VCaP (cell line): ENCODE data around the gene GRIK4.

Source experiments
- H3K27ac ChIP-seq: fragments of 450-650 bp; 2 replicates; pipeline ENCODE4 v1.5.1; 2017
- TF ChIP-seq, protein P1 (sequence below): fragments of 450-650 bp; conservative IDR thresholded peaks from 2 replicates; pipeline ENCODE4 v1.5.1; 2017; ENCODE audit warnings: mild to moderate bottlenecking, moderate library complexity

The GRIK4 gene, protein sequence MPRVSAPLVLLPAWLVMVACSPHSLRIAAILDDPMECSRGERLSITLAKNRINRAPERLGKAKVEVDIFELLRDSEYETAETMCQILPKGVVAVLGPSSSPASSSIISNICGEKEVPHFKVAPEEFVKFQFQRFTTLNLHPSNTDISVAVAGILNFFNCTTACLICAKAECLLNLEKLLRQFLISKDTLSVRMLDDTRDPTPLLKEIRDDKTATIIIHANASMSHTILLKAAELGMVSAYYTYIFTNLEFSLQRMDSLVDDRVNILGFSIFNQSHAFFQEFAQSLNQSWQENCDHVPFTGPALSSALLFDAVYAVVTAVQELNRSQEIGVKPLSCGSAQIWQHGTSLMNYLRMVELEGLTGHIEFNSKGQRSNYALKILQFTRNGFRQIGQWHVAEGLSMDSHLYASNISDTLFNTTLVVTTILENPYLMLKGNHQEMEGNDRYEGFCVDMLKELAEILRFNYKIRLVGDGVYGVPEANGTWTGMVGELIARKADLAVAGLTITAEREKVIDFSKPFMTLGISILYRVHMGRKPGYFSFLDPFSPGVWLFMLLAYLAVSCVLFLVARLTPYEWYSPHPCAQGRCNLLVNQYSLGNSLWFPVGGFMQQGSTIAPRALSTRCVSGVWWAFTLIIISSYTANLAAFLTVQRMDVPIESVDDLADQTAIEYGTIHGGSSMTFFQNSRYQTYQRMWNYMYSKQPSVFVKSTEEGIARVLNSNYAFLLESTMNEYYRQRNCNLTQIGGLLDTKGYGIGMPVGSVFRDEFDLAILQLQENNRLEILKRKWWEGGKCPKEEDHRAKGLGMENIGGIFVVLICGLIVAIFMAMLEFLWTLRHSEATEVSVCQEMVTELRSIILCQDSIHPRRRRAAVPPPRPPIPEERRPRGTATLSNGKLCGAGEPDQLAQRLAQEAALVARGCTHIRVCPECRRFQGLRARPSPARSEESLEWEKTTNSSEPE

DNA sequence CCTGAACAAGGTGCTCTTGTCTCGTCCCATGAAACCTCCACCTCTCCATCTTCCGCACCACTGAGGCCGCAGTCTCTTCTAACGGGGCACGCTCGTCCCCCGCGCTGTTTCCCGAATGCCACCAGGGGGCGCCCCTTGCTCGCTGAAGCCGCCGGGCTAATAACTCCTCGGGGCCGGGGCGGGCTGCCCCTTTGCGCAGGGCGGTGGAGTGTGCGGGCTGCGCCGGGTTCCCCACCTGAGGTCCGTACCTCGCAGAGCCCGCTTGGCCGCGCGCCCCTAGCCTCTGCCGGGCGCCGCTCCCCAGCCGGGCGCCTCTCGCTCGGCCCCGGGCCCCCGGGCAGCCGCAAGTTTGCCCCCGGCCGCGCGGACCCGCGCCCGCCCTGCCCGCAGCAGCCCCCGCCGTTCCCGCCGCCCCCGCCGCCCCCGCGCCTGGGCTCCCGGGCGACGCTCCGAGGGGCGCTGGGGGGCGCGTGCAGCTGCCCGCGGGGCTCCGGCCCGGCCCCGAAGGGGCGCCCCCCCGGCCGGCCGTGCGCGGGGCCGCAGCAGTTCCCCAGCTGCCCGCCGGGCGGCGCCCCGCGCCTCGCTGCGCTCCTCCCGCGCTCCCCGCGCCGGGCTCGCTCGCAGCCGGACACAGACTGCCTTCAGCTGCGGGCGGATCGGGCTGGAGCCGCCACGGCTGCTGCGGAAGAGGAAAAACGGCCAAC lies at the start of gene GRIK4:
Gene GRIK4, plus strand, starts transcription at position 633 of the 704 bp plus-strand sequence. CDS start 148,571 bp downstream, outside the sequence.
- TF ChIP-seq, protein P1, sequence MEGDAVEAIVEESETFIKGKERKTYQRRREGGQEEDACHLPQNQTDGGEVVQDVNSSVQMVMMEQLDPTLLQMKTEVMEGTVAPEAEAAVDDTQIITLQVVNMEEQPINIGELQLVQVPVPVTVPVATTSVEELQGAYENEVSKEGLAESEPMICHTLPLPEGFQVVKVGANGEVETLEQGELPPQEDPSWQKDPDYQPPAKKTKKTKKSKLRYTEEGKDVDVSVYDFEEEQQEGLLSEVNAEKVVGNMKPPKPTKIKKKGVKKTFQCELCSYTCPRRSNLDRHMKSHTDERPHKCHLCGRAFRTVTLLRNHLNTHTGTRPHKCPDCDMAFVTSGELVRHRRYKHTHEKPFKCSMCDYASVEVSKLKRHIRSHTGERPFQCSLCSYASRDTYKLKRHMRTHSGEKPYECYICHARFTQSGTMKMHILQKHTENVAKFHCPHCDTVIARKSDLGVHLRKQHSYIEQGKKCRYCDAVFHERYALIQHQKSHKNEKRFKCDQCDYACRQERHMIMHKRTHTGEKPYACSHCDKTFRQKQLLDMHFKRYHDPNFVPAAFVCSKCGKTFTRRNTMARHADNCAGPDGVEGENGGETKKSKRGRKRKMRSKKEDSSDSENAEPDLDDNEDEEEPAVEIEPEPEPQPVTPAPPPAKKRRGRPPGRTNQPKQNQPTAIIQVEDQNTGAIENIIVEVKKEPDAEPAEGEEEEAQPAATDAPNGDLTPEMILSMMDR, result peak; percentile 93
- H3K27ac ChIP-seq, result peak within 1 kb of the TSS; percentile 62; the same call in 1 of the 2 replicates

DNA sequence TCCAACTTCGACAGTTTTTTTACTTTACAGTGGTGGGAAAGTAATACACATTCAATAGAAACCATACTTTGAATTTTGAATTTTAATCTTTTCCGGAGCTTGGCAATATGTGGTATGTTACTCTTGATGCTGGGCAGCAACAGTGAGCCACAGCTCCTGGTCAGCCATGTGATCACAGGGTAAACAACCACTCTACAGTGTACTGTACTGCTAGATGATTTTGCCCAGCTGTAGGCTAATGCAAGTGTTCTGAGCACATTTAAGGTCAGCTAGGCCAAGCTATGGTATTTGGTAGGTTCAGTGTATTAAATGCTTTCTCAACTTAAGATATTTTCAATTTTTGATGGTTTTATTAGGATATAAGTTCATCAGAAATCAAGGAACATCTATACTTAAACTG lies 48.7 kb upstream of the GRIK4 start:
- TF ChIP-seq, protein P1, result no peak
- no peak overlapping the region for H3K27ac ChIP-seq

DNA sequence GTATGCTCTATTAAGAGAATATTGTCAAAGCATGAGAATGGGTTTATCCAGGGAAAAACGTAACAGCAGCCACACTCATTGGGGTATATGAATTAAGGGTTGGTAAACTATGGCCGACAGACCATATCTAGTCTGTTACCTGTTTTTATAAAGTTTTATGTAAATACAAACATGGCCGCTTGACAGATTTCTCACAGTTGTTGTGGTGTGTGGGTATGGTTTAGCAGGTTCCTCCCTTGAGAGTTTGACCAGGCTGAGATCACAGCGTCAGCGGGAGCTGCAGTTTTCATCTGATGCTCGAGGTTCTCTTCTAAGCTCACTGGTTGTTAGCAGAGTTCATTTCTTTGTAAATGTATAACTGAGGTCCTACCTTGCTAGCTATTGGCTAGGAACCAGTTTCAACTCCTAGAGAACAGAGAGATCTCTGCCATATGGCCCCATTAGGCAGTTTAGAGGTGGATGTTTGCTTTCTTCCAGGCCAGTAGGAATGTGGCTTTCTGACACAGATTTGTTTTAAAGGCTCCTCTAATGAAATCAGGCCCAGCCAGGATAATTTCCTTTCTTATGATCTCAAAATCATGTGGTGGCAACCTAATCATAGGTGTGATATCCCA lies 45.5 kb upstream of the GRIK4 start:
- no peak overlapping the region for H3K27ac ChIP-seq
- TF ChIP-seq, protein P1, result no peak

DNA sequence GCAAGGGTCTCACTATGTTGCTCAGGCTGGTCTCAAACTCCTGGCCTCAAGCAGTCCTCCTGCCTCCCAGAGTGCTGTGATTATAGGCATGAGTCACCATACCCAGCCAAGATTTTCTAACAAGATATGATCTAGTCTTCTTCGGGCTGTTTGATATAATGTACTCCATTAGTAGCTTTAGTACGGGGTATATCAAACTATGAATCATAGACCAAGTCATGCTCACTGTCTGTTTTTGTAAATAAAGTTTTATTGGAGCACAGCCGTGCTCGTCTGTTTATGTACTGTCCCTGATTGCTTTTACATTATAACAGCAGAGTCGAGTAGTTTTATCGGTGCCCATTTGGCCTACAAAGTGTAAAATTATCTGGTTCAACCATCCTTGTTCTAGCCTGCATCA lies 43.9 kb upstream of the GRIK4 start:
- no peak overlapping the region for H3K27ac ChIP-seq
- TF ChIP-seq, protein P1, result no peak

DNA sequence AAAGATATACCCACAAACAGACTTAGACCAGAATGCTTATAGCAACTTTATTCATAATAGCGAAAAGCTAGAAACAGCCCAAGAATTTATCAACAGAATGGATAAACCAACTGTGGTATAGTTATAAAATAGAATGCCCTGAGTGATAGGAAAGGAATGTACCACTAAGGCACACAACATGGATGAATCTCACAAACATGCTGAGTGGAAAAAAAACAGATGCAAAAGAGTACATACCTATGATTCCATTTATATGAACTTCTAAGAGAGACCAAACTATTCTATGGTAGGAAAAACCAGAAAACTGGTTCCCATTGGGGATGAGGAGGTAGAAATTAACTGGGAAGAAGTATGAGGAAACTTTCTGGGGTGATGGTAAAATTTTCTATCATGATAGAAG lies 40.4 kb upstream of the GRIK4 start:
- H3K27ac ChIP-seq, result no peak overlapping the region
- TF ChIP-seq, protein P1, result no peak

DNA sequence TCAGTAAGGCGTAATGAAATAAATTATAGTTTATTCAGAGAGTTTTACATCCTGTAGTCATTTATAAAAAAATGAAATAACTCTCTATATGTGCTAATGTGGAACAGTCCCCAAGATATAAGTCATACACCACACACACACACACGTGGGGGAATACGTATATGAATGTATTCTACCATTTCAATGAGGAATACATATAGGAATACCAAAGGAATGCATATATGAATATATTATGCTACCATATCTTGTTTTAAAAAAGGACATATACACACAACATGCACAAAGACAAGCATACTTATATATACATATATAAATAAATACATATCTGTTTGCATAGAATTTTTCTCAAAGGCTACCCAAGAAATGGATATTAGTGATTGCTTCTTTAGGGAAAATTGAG lies 39.6 kb upstream of the GRIK4 start:
- TF ChIP-seq, protein P1, result no peak
- H3K27ac ChIP-seq, result no peak overlapping the region
